Gastroesophageal sphincter (tissue), 3 donors: ENCODE measurements around the gene ATXN2.

Experiments
- CTCF ChIP-seq, 4 experiments: fragments of 200-600 bp in 2 of 4; fragments of 450-650 bp in 2 of 4; sonication (generic) in 1 of 4; IDR thresholded peaks; one replicate each; pipeline ENCODE4 v1.5.1; 2017 to 2019; ENCODE audit warnings: antibody characterized with exemption in 4 of 4, mild to moderate bottlenecking in 2 of 4, moderate library complexity in 2 of 4
- EP300 ChIP-seq: sonication (generic); formaldehyde crosslinking; IDR thresholded peaks from one replicate; pipeline ENCODE4 v1.6.1; 2017; ENCODE audit warnings: antibody characterized with exemption, mild to moderate bottlenecking
- POLR2A ChIP-seq, 2 donors: fragments of 450-650 bp; IDR thresholded peaks; one replicate each; pipeline ENCODE4 v1.6.1; 2017; ENCODE audit warnings: antibody characterized with exemption in 2 of 2, mild to moderate bottlenecking in 2 of 2, moderate library complexity in 1 of 2
- POLR2AphosphoS5 ChIP-seq: sonication (generic); formaldehyde crosslinking; IDR thresholded peaks from one replicate; pipeline ENCODE4 v1.6.1; 2017; ENCODE audit warnings: antibody characterized with exemption

GRCh38 chr12:111404362-111405148, 194.6 kb downstream of the ATXN2 start:
- TF ChIP-seq CTCF (IDR thresholded peaks at IDR 0.05) (no peak), POLR2A (IDR thresholded peaks at IDR 0.05) (no peak), POLR2AphosphoS5 (no peak), EP300 (no peak)
